MCF 10A (cell line): ENCODE measurements around the gene IFIT3. TPM values are rescaled to one million over a fixed set of nuclear protein-coding genes. Genes with fewer than 3 reads are reported as not detected.
"Not testable (repeated sequence)": the region's sequence is repeated elsewhere in the genome, so short reads cannot be mapped to it uniquely, and the experiment has no call there.

ENCODE experiments used
- BruUV-seq: library from RNA; stranded (reverse); fragments of 400-500 nt; replicated peaks from 2 replicates; lab custom pipeline; 2021; lab: Mats Ljungman, UMichigan
- CTCF ChIA-PET: fragments of 300-600 bp; sonication (Branson Sonifier 250); formaldehyde crosslinking; extraction: SDS; loops from one replicate; lab custom pipeline; 2021; ENCODE audit warnings: antibody characterized with exemption, inconsistent platforms; lab: Yijun Ruan, JAX
- POLR2A ChIA-PET: fragments of 300-600, 350-650 bp; sonication (Branson Sonifier 250); formaldehyde crosslinking; extraction: SDS; loops from one replicate; lab custom pipeline; 2020; ENCODE audit warnings: antibody characterized with exemption, inconsistent platforms; lab: Yijun Ruan, JAX
- DNase-seq: peaks from one replicate; pipeline ENCODE4 v3.0.0-alpha.2; 2018; ENCODE audit not compliant: unreplicated experiment
- H3K27ac Mint-ChIP-seq: one replicate; pipeline ENCODE4 v1.8.0; 2022; ENCODE audit warnings: mild to moderate bottlenecking, low read depth, mixed read lengths; ENCODE audit not compliant: unreplicated experiment
- H3K27me3 Mint-ChIP-seq: one replicate; pipeline ENCODE4 v1.8.0; 2022; ENCODE audit warnings: mixed read lengths; ENCODE audit not compliant: insufficient read depth, unreplicated experiment
- H3K36me3 Mint-ChIP-seq: one replicate; pipeline ENCODE4 v1.8.0; 2022; ENCODE audit warnings: mild to moderate bottlenecking, moderate library complexity, mixed read lengths; ENCODE audit not compliant: insufficient read depth, unreplicated experiment
- H3K4me1 Mint-ChIP-seq: one replicate; pipeline ENCODE4 v1.8.0; 2022; ENCODE audit warnings: mixed read lengths; ENCODE audit not compliant: insufficient read depth, unreplicated experiment
- H3K4me3 Mint-ChIP-seq: one replicate; pipeline ENCODE4 v1.8.0; 2022; ENCODE audit warnings: mild to moderate bottlenecking, moderate library complexity, mixed read lengths; ENCODE audit not compliant: unreplicated experiment
- H3K9me3 Mint-ChIP-seq: one replicate; pipeline ENCODE4 v1.8.0; 2022; ENCODE audit warnings: mixed read lengths; ENCODE audit not compliant: unreplicated experiment
- intact Hi-C: fragments of 100-400 bp; cut with micrococcal nuclease; formaldehyde crosslinking; loops from 2 replicates; pipeline ENCODE4 v1.14.1; 2022
- total RNA-seq: library from RNA; stranded (reverse); gene quantifications from 2 replicates; pipeline ENCODE4 v1.2.3, GENCODE V29; 2022
- TF ChIP-seq, protein P1 (sequence below): fragments of 200-600 bp; IDR thresholded peaks from one replicate; pipeline ENCODE4 v1.8.0; 2022; ENCODE audit warnings: antibody characterized with exemption, mild to moderate bottlenecking; ENCODE audit not compliant: unreplicated experiment

IFIT3 gene
- total RNA-seq, 1 experiment from 2014 or later: 1.4 TPM

DNA sequence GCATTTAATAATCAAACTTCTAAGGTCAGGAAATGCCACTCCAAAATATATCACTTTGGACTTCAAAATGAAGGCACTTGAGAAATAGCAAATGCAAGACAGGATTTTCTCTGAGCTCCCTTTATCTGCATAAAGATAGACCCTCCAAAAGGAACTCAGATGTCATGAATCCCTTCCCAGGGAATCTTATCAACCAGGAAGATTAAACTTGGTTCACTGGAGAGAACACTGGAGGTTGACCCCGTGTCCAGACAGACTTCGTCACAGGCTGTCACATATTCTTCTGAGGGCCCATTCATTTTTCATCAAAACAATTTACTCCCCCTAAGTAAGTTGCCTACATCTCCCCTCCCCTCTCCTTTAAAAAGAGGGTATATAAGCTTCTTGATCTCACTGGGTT, 21.2 kb downstream of the IFIT3 start:
- Mint-ChIP-seq H3K36me3 (peaks cover 3% of the 10 kb centered on the region), H3K27ac (no peak overlapping the region), H3K27me3 (no peaks in the 10 kb centered on the region), H3K9me3 (peaks cover 2% of the 10 kb centered on the region), H3K4me1 (peaks cover 47% of the 10 kb centered on the region), H3K4me3 (no peak overlapping the region)
- no TSS peak for BruUV-seq
- no peak for DNase-seq
- POLR2A ChIA-PET: interaction anchor here (1.2 kb wide), 1 partner anchor 19 kb away, joined by 3 read pairs; no protein-coding TSS in a partner anchor
- TF ChIP-seq, protein P1, sequence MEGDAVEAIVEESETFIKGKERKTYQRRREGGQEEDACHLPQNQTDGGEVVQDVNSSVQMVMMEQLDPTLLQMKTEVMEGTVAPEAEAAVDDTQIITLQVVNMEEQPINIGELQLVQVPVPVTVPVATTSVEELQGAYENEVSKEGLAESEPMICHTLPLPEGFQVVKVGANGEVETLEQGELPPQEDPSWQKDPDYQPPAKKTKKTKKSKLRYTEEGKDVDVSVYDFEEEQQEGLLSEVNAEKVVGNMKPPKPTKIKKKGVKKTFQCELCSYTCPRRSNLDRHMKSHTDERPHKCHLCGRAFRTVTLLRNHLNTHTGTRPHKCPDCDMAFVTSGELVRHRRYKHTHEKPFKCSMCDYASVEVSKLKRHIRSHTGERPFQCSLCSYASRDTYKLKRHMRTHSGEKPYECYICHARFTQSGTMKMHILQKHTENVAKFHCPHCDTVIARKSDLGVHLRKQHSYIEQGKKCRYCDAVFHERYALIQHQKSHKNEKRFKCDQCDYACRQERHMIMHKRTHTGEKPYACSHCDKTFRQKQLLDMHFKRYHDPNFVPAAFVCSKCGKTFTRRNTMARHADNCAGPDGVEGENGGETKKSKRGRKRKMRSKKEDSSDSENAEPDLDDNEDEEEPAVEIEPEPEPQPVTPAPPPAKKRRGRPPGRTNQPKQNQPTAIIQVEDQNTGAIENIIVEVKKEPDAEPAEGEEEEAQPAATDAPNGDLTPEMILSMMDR: no peak
- intact Hi-C loops: no loop called here
- CTCF ChIA-PET: interaction anchor here (0.9 kb wide), 1 partner anchor 21 kb away, joined by 3 read pairs; no protein-coding TSS in a partner anchor

DNA sequence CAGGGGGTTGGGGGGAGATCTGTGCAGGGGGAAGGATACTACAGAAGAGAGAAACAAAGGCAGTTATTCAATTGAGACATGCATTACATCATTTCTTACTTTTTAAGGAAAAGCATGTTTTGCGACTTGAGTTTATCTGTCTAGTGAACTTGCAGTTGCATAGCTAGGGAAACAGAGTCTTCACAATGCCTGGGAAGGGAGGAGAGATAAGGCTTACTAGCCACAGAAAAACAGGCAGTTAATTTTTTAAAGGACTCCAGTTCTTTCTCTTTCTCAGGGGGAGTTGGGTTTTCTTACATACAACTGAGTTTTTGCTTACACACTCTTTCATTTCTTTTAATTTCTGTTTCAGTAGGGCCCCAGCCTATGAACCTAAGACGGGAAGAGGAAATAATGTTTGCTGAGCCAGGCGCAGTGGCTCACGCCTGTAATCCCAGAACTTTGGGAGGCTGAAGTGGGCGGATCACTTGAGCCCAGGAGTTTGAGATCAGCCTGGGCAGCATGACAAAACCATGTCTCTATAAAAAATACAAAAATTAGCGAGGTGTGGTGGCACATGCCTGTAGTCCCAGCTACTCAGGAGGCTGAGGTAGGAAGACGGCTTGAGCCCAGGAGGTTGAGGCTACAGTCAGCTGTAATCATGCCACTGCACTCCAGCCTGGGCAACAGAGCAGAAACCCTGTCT, 23.0 kb downstream of the IFIT3 start:
- intact Hi-C loops, H3K9me3 Mint-ChIP-seq, H3K4me3 Mint-ChIP-seq, H3K36me3 Mint-ChIP-seq, DNase-seq, BruUV-seq, H3K27me3 Mint-ChIP-seq: not testable (repeated sequence)
- POLR2A ChIA-PET: interaction anchor here (1.2 to 2.4 kb wide), 8 partner anchors 8 to 72 kb away, joined by 3 to 15 read pairs (median 10); partner anchors contain the start of genes IFIT3 and IFIT5
- CTCF ChIA-PET: interaction anchor here (3.1 kb wide), 1 partner anchor 18 kb away, joined by 19 read pairs; no protein-coding TSS in a partner anchor
- Mint-ChIP-seq H3K27ac (peak overlapping the region; percentile 98), H3K4me1 (peaks cover 42% of the 10 kb centered on the region)

DNA sequence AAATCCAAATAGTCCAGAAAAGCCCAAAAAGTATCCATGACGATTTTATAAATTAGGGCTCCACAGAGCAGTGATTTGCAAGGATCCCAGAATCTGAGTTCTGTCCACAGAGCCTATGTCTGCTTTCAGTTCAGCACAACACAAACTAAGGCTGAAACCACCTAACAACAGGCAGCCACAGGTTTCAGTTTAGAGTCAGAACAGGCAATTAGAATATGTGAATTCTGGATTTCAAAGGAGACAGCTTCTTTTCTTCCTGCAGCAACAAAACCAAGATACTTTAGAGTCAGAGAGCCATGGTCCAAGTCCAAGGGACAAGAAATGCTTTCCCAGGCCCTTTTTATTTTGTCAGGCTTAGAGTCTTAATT, 23.6 kb downstream of the IFIT3 start:
- peaks cover 6% of the 10 kb centered on the region for H3K9me3 Mint-ChIP-seq
- TF ChIP-seq, protein P1: no peak

DNA sequence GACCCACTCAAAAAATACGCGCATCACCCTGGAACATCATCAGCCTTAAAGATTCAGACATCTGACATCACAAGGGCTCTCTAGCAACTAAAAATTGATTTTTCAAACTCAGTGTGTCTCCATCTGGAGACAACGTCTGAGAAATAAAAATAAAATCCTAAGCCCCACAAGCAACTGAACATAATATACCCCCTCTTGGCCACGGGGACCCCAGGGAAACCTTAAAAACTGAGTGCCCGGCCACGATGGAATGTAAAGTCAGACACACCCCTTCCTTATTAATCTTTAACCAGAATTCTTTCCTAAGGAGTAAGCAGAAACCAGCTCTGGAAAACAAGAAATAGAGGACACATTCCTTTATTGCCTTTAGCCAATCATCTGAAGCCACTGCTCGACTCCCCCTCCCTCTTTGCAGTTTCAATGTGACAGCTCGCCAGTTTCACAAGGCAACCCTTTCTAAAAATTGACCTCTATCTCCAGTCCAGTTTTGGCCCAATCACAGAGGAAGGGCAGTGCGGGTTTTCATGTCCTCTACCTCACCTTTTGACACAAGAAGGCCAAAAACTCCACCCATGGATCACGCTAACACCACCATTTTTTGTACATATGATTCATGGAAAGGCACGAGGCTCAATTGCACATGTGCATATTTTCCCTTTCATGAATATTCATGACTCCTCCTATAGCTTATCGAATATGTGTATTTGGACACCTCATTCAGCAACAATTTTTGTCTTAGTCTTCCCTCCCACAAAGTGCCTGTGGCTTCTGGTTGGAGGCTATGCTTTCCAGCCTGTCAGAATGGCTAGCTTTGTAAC, 24.2 kb downstream of the IFIT3 start:
- H3K27ac Mint-ChIP-seq: peak overlapping the region; percentile 98
- intact Hi-C loops: loop anchor here (2.0 kb wide), 1 partner anchor 49 kb away; the partner anchor contains the start of gene IFIT2
- DNase-seq: peak; percentile 82
- TF ChIP-seq, protein P1: no peak
- peaks cover 6% of the 10 kb centered on the region for H3K36me3 Mint-ChIP-seq
- peak overlapping the region; percentile 66 for H3K4me3 Mint-ChIP-seq
- TSS peak; percentile 87 for BruUV-seq
- H3K4me1 Mint-ChIP-seq: peaks cover 30% of the 10 kb centered on the region
- H3K27me3 Mint-ChIP-seq: no peaks in the 10 kb centered on the region
- H3K9me3 Mint-ChIP-seq: peaks cover 6% of the 10 kb centered on the region
- POLR2A ChIA-PET: interaction anchor here (0.6 to 2.4 kb wide), 16 partner anchors 9 to 362 kb away, joined by 3 to 17 read pairs (median 5); partner anchors contain the start of genes FAS, IFIT2, IFIT3 and IFIT5
- CTCF ChIA-PET: interaction anchor here (0.6 to 3.1 kb wide), 4 partner anchors 10 to 583 kb away, joined by 3 to 19 read pairs (median 3); no protein-coding TSS in a partner anchor

More for the DNA sequence above, 23.6 kb downstream of the IFIT3 start:
- CTCF ChIA-PET: interaction anchor here (0.6 to 3.1 kb wide), 2 partner anchors 17 to 583 kb away, joined by 3 to 19 read pairs; no protein-coding TSS in a partner anchor
- DNase-seq: peak; percentile 26
- H3K27me3 Mint-ChIP-seq: no peaks in the 10 kb centered on the region
- H3K36me3 Mint-ChIP-seq: peaks cover 6% of the 10 kb centered on the region
- POLR2A ChIA-PET: interaction anchor here (1.0 to 2.4 kb wide), 13 partner anchors 9 to 361 kb away, joined by 3 to 17 read pairs (median 6); partner anchors contain the start of genes FAS, IFIT2, IFIT3 and IFIT5
- peaks cover 36% of the 10 kb centered on the region for H3K4me1 Mint-ChIP-seq
- peak overlapping the region; percentile 66 for H3K4me3 Mint-ChIP-seq
- intact Hi-C loops: no loop called here
- H3K27ac Mint-ChIP-seq: peak overlapping the region; percentile 98
- no TSS peak for BruUV-seq
